Caco-2 (cell line): ENCODE measurements around the gene POGLUT3. TPM values are rescaled to one million over a fixed set of nuclear protein-coding genes. Genes with fewer than 3 reads are reported as not detected.
A peak's percentile ranks its signal among the peaks of the same experiment; 100 is the strongest.

Source experiments
- BruUV-seq: library from RNA; stranded (reverse); fragments of 400-500 nt; replicated peaks from 2 replicates; lab custom pipeline; 2021; lab: Mats Ljungman, UMichigan
- CTCF ChIA-PET: fragments of 300-600 bp; sonication (Branson Sonifier 250); formaldehyde crosslinking; loops from one replicate; lab custom pipeline; 2022; ENCODE audit warnings: antibody characterized with exemption; lab: Charles Lee
- POLR2A ChIA-PET: fragments of 300-600 bp; sonication (Branson Sonifier 250); formaldehyde crosslinking; loops from one replicate; lab custom pipeline; 2022; ENCODE audit warnings: antibody characterized with exemption; lab: Charles Lee
- DNase-seq, 2 experiments: peaks; one replicate each; pipeline versions ENCODE4 v3.0.0 to v3.0.0-alpha.2; 2020 to 2022
- H3K27me3 ChIP-seq: replicated peaks from 2 replicates; pipeline ENCODE4 v1.6.0; 2011; ENCODE audit warnings: low read length; ENCODE audit not compliant: control insufficient read depth, insufficient read depth
- H3K36me3 ChIP-seq: 2 replicates; pipeline ENCODE4 v1.5.1; 2011; ENCODE audit warnings: low read length; ENCODE audit not compliant: control insufficient read depth, insufficient read depth
- H3K4me1 ChIP-seq: fragments of 250-450 bp; sonication (Bioruptor Pico); 2 replicates; pipeline ENCODE4 v1.5.1; 2020; ENCODE audit warnings: mild to moderate bottlenecking
- H3K4me3 ChIP-seq: 2 replicates; pipeline ENCODE4 v1.5.1; 2011; ENCODE audit warnings: low read depth, mild to moderate bottlenecking, control low read depth, low read length
- H3K9me3 ChIP-seq: fragments of 250-450 bp; sonication (Bioruptor Pico); 2 replicates; pipeline ENCODE4 v1.5.1; 2020; ENCODE audit warnings: mild to moderate bottlenecking, moderate library complexity
- H3K27ac Mint-ChIP-seq: one replicate; pipeline ENCODE4 v1.8.0; 2022; ENCODE audit warnings: mixed read lengths; ENCODE audit not compliant: unreplicated experiment
- H3K27me3 Mint-ChIP-seq: one replicate; pipeline ENCODE4 v1.8.0; 2022; ENCODE audit warnings: mixed read lengths; ENCODE audit not compliant: insufficient read depth, unreplicated experiment
- H3K36me3 Mint-ChIP-seq: one replicate; pipeline ENCODE4 v1.8.0; 2022; ENCODE audit warnings: mild to moderate bottlenecking, mixed read lengths; ENCODE audit not compliant: insufficient read depth, unreplicated experiment
- H3K4me1 Mint-ChIP-seq: one replicate; pipeline ENCODE4 v1.8.0; 2022; ENCODE audit warnings: low read depth, mixed read lengths; ENCODE audit not compliant: unreplicated experiment
- H3K4me3 Mint-ChIP-seq: one replicate; pipeline ENCODE4 v1.8.0; 2022; ENCODE audit warnings: mild to moderate bottlenecking, moderate library complexity, mixed read lengths; ENCODE audit not compliant: unreplicated experiment
- H3K9me3 Mint-ChIP-seq: one replicate; pipeline ENCODE4 v1.8.0; 2022; ENCODE audit warnings: mixed read lengths; ENCODE audit not compliant: unreplicated experiment
- CTCF ChIP-seq, 2 experiments: fragments of 200-600 bp in 1 of 2; IDR thresholded peaks; 1 replicate in 1 of 2; 2 replicates in 1 of 2; pipeline versions ENCODE4 v1.5.1 to v1.8.0; 2011 to 2022; ENCODE audit warnings: antibody characterized with exemption in 1 of 2, control low read depth in 1 of 2, inconsistent platforms in 1 of 2, low read depth in 1 of 2, low read length in 1 of 2, mild to moderate bottlenecking in 1 of 2, moderate library complexity in 1 of 2; ENCODE audit not compliant: insufficient read depth in 1 of 2, severe bottlenecking in 1 of 2, unreplicated experiment in 1 of 2
- intact Hi-C: fragments of 100-400 bp; cut with micrococcal nuclease; formaldehyde crosslinking; loops from one replicate; pipeline ENCODE4 v1.10.0; 2022; ENCODE audit not compliant: unreplicated experiment
- total RNA-seq: library from RNA; stranded (reverse); gene quantifications from 2 replicates; pipeline ENCODE4 v1.2.3, GENCODE V29; 2022

Gene POGLUT3
- total RNA-seq, 1 experiment from 2014 or later: 87.2 TPM

GRCh38 chr11:108472681-108473080 lies 25.5 kb downstream of the POGLUT3 start:
- BruUV-seq: no TSS peak
- intact Hi-C loops: no loop called here
- peaks cover 5% of the 10 kb centered on the region for H3K4me1 Mint-ChIP-seq

GRCh38 chr11:108468478-108468864 lies 29.7 kb downstream of the POGLUT3 start:
- no peaks in the 10 kb centered on the region for H3K36me3 ChIP-seq
- H3K4me1 ChIP-seq: peaks cover 9% of the 10 kb centered on the region
- peaks cover 9% of the 10 kb centered on the region for H3K36me3 Mint-ChIP-seq
- H3K4me1 Mint-ChIP-seq: peaks cover 17% of the 10 kb centered on the region
- H3K9me3 ChIP-seq: no peaks in the 10 kb centered on the region
- no peak for TF ChIP-seq CTCF (IDR thresholded peaks at IDR 0.05; ENCODE audit: insufficient read depth in 1 of 2, low read depth in 1 of 2, low read length in 1 of 2, severe bottlenecking in 1 of 2, unreplicated experiment in 1 of 2)
- CTCF ChIA-PET: no interaction called here
- H3K9me3 Mint-ChIP-seq: no peaks in the 10 kb centered on the region
- H3K4me3 ChIP-seq: no peak overlapping the region
- no peak for DNase-seq
- no peaks in the 10 kb centered on the region for H3K27me3 Mint-ChIP-seq
- intact Hi-C loops: loop anchor here (10.0 kb wide), 1 partner anchor 344 kb away; the partner anchor contains the start of gene ACAT1
- H3K27ac Mint-ChIP-seq: peak overlapping the region; percentile 100
- H3K4me3 Mint-ChIP-seq: peak overlapping the region; percentile 97
- no peaks in the 10 kb centered on the region for H3K27me3 ChIP-seq
- no TSS peak for BruUV-seq
- POLR2A ChIA-PET: no interaction called here

More at GRCh38 chr11:108472681-108473080, 25.5 kb downstream of the POGLUT3 start:
- DNase-seq: no peak
- H3K27me3 Mint-ChIP-seq: no peaks in the 10 kb centered on the region
- H3K27ac Mint-ChIP-seq: no peak overlapping the region
- Histone ChIP-seq H3K4me3 (no peak overlapping the region), H3K36me3 (0 out of 2 replicates have a peak, but pooled peaks cover 2% of the 10 kb centered on the region), H3K9me3 (no peaks in the 10 kb centered on the region), H3K27me3 (no peaks in the 10 kb centered on the region), H3K4me1 (peaks cover 5% of the 10 kb centered on the region; the same call in 1 of the 2 replicates)
- ChIA-PET POLR2A (no interaction called here), CTCF (no interaction called here)
- no peak for TF ChIP-seq CTCF (IDR thresholded peaks at IDR 0.05; ENCODE audit: insufficient read depth in 1 of 2, low read depth in 1 of 2, low read length in 1 of 2, severe bottlenecking in 1 of 2, unreplicated experiment in 1 of 2)
- no peaks in the 10 kb centered on the region for H3K9me3 Mint-ChIP-seq
- H3K36me3 Mint-ChIP-seq: peaks cover 36% of the 10 kb centered on the region
- no peak overlapping the region for H3K4me3 Mint-ChIP-seq

GRCh38 chr11:108467091-108467823 lies 30.9 kb downstream of the POGLUT3 start, which contains the start of gene C11orf65:
C11orf65 (minus strand) TSS chr11:108467529; CDS start chr11:108461559, 5,970 bp downstream.
- Histone ChIP-seq H3K27me3 (no peaks in the 10 kb centered on the region), H3K4me3 (peak within 1 kb of the TSS; percentile 68), H3K4me1 (peaks cover 9% of the 10 kb centered on the region), H3K36me3 (no peaks in the 10 kb centered on the region), H3K9me3 (no peaks in the 10 kb centered on the region)
- BruUV-seq: TSS peak; percentile 98
- intact Hi-C loops: loop anchor here (1.0 to 10.0 kb wide), 9 partner anchors 20 to 342 kb away; partner anchors contain the start of genes ACAT1, EXPH5 and NPAT
- Mint-ChIP-seq H3K36me3 (peaks cover 7% of the 10 kb centered on the region), H3K9me3 (no peaks in the 10 kb centered on the region), H3K4me1 (peaks cover 17% of the 10 kb centered on the region), H3K27ac (peak within 1 kb of the TSS; percentile 100), H3K4me3 (peak within 1 kb of the TSS; percentile 97), H3K27me3 (no peaks in the 10 kb centered on the region)
- ChIA-PET POLR2A (interaction anchor here (0.6 to 1.5 kb wide), 4 partner anchors 44 to 244 kb away, joined by 3 to 7 read pairs (median 4); partner anchors contain the start of genes ATM, DDX10 and EXPH5), CTCF (interaction anchor here (0.6 to 1.3 kb wide), 3 partner anchors 58 to 458 kb away, joined by 3 to 6 read pairs (median 3); partner anchors contain the start of genes ATM, CUL5 and NPAT)
- DNase-seq: peak; percentile 99
- no peak for TF ChIP-seq CTCF (IDR thresholded peaks at IDR 0.05; ENCODE audit: insufficient read depth in 1 of 2, low read depth in 1 of 2, low read length in 1 of 2, severe bottlenecking in 1 of 2, unreplicated experiment in 1 of 2)
